Measurements from ENCODE around the gene AKT3. TPM values are rescaled to one million over a fixed set of nuclear protein-coding genes. Genes with fewer than 3 reads are reported as not detected.

The AKT3 gene
- total and polyA plus RNA-seq, 2 of the 8 experiments (the other 6 are each of a cell fraction or from before 2014, with no cell fraction given) = 6.0 to 36.4 TPM

GRCh38 chr1:243523766-243524165 is 326.3 kb downstream of the AKT3 start (continued):
- TF ChIP-seq CHD7 (IDR thresholded peaks at IDR 0.05; ENCODE audit: insufficient replicate concordance, low read length) = no peak
- TF ChIP-seq POU5F1 (IDR thresholded peaks at IDR 0.05; ENCODE audit: low read depth, low read length) = no peak
- TF ChIP-seq MAX (IDR thresholded peaks at IDR 0.05) = no peak
- no peak for TF ChIP-seq SP2 (IDR thresholded peaks at IDR 0.05; ENCODE audit: low read length)
- no peak for TF ChIP-seq NANOG (IDR thresholded peaks at IDR 0.05; ENCODE audit: insufficient read depth, low read depth, low read length, poor library complexity, severe bottlenecking)

Data from H1 (cell line).